Lower leg skin (tissue), 4 donors: ENCODE results near the gene CD59. TPM values are rescaled to one million over a fixed set of nuclear protein-coding genes. Genes with fewer than 3 reads are reported as not detected.

ENCODE experiments used
- DNase-seq, 2 donors: peaks; one replicate each; pipeline ENCODE4 v3.0.0-alpha.2; 2019; ENCODE audit warnings: low spot score in 2 of 2
- H3K4me3 ChIP-seq: fragments of 200-600 bp; sonication (generic); 2 replicates; pipeline ENCODE4 v1.5.1; 2017; ENCODE audit warnings: mild to moderate bottlenecking, low read depth; ENCODE audit not compliant: poor library complexity, severe bottlenecking
- POLR2A ChIP-seq, 2 donors: fragments of 450-650 bp; IDR thresholded peaks; one replicate each; pipeline ENCODE4 v1.6.1; 2016 to 2017; ENCODE audit warnings: antibody characterized with exemption in 2 of 2, mild to moderate bottlenecking in 1 of 2, moderate library complexity in 1 of 2
- WGBS, 2 donors: methylation state at CpG; one replicate each; pipeline ENCODE4 v1.1.5; 2018; 5-methylcytosine and 5-hydroxymethylcytosine counted together
- intact Hi-C: fragments of 100-400 bp; cut with DNase I; formaldehyde crosslinking; loops from one replicate; pipeline ENCODE4 v1.15.0; 2023; ENCODE audit warnings: low total_unique reads
- total RNA-seq, 4 donors: library from RNA; depleted of rRNA; stranded (reverse); fragments of >200 nt; gene quantifications; one replicate each; pipeline ENCODE4 v1.1.0, GENCODE V29; 2016
- TF ChIP-seq, protein P1 (sequence below), 3 donors: fragments of 450-650 bp; IDR thresholded peaks; one replicate each; pipeline ENCODE4 v1.5.1; 2016; ENCODE audit warnings: antibody characterized with exemption in 3 of 3, mild to moderate bottlenecking in 3 of 3, moderate library complexity in 2 of 3

CD59 gene
- total RNA-seq, 4 donors from 2014 or later, result 222 to 444 (median 324) TPM

GRCh38 chr11:33692541-33692940 is 43.7 kb downstream of the CD59 start:
- DNase-seq, result no peak
- TF ChIP-seq, protein P1, sequence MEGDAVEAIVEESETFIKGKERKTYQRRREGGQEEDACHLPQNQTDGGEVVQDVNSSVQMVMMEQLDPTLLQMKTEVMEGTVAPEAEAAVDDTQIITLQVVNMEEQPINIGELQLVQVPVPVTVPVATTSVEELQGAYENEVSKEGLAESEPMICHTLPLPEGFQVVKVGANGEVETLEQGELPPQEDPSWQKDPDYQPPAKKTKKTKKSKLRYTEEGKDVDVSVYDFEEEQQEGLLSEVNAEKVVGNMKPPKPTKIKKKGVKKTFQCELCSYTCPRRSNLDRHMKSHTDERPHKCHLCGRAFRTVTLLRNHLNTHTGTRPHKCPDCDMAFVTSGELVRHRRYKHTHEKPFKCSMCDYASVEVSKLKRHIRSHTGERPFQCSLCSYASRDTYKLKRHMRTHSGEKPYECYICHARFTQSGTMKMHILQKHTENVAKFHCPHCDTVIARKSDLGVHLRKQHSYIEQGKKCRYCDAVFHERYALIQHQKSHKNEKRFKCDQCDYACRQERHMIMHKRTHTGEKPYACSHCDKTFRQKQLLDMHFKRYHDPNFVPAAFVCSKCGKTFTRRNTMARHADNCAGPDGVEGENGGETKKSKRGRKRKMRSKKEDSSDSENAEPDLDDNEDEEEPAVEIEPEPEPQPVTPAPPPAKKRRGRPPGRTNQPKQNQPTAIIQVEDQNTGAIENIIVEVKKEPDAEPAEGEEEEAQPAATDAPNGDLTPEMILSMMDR (IDR thresholded peaks at IDR 0.05), result no peak
- no peak for TF ChIP-seq POLR2A (IDR thresholded peaks at IDR 0.05)
- 36 to 48% methylated on average over 5 of the region's 5 CpGs for WGBS, 2 donors
- no peak overlapping the region for H3K4me3 ChIP-seq
- intact Hi-C loops, result no loop called here

DNA sequence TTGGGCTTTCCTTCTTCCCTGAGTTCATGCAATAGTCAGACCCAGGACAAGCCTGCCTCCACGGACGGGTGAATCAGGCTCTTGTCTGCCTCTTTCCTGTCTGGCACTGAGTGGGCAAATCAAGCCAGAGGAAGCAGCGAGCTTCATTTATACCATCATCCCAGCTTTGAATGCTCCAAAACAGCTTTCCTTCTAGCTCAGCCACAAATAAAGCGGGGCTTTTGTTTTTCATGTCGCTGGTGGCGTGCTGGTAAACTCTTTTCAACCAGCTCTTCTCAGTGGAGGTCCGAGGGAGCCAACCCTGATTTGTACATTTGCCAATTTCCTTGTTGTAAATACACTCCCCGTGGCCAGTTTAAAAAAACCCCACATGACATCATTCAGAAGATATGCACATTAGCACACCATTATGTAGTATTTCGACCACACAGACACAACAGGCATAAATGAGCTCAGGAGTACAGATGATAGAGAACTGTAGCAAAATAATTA is 44.2 kb downstream of the CD59 start:
- no peak overlapping the region for H3K4me3 ChIP-seq
- WGBS, 2 donors, result 24 to 26% methylated on average over 9 of the region's 9 CpGs
- TF ChIP-seq POLR2A (IDR thresholded peaks at IDR 0.05), result no peak
- TF ChIP-seq, protein P1 (IDR thresholded peaks at IDR 0.05), result no peak
- intact Hi-C loops, result no loop called here
- DNase-seq, result peak; percentile 77 to 92

- WGBS, 2 donors, result 45 to 47% methylated on average over 6 of the region's 6 CpGs
- H3K4me3 ChIP-seq, result no peak overlapping the region
Observed at GRCh38 chr11:33691066-33691864, 45.0 kb downstream of the CD59 start.

DNA sequence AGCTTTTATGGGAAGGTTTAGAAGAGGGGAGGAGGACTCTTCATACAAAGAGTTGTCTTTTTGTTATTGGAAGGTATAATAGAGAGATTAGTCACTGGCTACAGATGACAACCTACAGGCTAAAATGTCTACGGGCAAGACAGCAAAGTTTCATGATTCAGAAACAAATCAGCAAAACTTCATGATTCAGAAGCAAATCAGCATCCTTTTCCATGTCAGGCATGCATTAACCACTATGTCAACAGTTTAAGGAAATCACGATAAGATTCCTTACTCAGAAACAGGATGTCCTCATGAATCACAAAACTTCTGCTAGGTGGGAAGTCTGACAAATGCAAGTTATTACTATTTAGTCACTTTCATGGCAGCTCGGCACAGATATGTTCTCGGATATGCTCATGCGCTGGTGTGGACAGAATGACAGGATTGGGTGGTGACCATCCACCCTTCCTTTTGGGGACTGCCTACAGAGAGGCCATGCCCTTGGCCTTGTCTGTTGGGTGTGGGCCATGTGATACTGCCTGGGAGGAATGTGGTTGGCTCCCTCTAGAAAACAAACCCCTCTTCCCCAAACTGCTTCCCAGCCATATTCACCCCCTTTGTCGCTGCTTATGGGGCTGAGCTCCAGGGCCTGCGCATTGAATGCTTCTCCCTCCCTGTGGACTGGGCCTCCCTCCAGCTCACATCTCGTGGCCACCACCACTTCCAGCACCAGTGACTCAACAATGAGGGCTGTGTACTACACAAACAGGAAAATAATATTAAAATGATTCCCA is 45.7 kb downstream of the CD59 start:
- peak; percentile 83 to 96 for DNase-seq
- no peak for TF ChIP-seq POLR2A (IDR thresholded peaks at IDR 0.05)
- TF ChIP-seq, protein P1 (IDR thresholded peaks at IDR 0.05), result no peak
- intact Hi-C loops, result no loop called here
- 23 to 41% methylated on average over 8 of the region's 8 CpGs for WGBS, 2 donors
- H3K4me3 ChIP-seq, result no peak overlapping the region

More at GRCh38 chr11:33691066-33691864, 45.0 kb downstream of the CD59 start:
- intact Hi-C loops, result no loop called here
- no peak for DNase-seq
- TF ChIP-seq, protein P1 (IDR thresholded peaks at IDR 0.05), result no peak
- no peak for TF ChIP-seq POLR2A (IDR thresholded peaks at IDR 0.05)

DNA sequence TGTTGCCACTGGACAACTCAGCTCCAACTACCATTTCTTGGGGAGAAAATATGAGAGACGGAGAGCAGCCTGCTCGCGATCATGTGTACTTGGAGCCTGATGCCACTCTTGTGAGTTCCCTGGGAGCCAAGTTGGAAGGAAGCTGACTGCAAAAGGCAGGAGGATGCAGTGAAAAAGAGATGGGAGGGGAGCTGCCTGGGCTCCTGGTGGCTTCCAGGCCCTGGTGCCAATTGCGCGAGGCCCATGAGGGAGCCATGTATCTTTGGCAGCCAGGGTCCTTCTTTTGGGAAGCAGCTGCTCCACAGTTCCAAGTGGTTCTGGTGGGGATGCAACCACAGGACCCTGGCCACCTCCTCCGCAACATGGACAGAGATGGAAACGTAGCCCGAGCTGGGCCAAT is 46.7 kb downstream of the CD59 start:
- TF ChIP-seq POLR2A (IDR thresholded peaks at IDR 0.05), result no peak
- TF ChIP-seq, protein P1 (IDR thresholded peaks at IDR 0.05), result no peak
- DNase-seq, result peak in 1 of 2 donors; percentile 83
- WGBS, 2 donors, result 87 to 92% methylated on average over 8 of the region's 8 CpGs
- intact Hi-C loops, result no loop called here
- H3K4me3 ChIP-seq, result no peak overlapping the region
